ENCODE data around the gene RASGRF2.

GRCh38 chr5:81077105-81077504 is 116.9 kb downstream of the RASGRF2 start:
- TF ChIP-seq CTCF (IDR thresholded peaks at IDR 0.05) = no peak
- no peak for TF ChIP-seq POLR2A (IDR thresholded peaks at IDR 0.05)
